Kidney epithelial cell (primary cell): Measurements from ENCODE around the gene SLC25A18. TPM values are rescaled to one million over a fixed set of nuclear protein-coding genes. Genes with fewer than 3 reads are reported as not detected.
"Not testable (repeated sequence)": the region's sequence is repeated elsewhere in the genome, so short reads cannot be mapped to it uniquely, and the experiment has no call there.

Experiments
- DNase-seq: peaks from one replicate; pipeline ENCODE4 v3.0.0-alpha.2; 2010; ENCODE audit warnings: low read depth
- H3K27me3 ChIP-seq: 2 replicates; pipeline ENCODE4 v1.6.0; 2011; ENCODE audit warnings: low read length; ENCODE audit not compliant: control insufficient read depth, insufficient read depth
- H3K36me3 ChIP-seq: 2 replicates; pipeline ENCODE4 v1.5.1; 2011; ENCODE audit warnings: low read length; ENCODE audit not compliant: control insufficient read depth, insufficient read depth
- H3K4me3 ChIP-seq: 2 replicates; pipeline ENCODE4 v1.5.1; 2011; ENCODE audit warnings: low read depth, mild to moderate bottlenecking, control low read depth, low read length
- CTCF ChIP-seq: IDR thresholded peaks from 2 replicates; pipeline ENCODE4 v1.5.1; 2011; ENCODE audit warnings: mild to moderate bottlenecking, moderate library complexity, low read length, control low read depth, inconsistent platforms; ENCODE audit not compliant: insufficient read depth, poor library complexity, severe bottlenecking
- total RNA-seq: library from RNA; depleted of rRNA; stranded (reverse); fragments of >200 nt; gene quantifications from 2 replicates; pipeline ENCODE4 v1.2.3, GENCODE V29; 2015

The SLC25A18 gene
- total RNA-seq, 1 donor from 2014 or later = 0.08 TPM

GRCh38 chr22:17633217-17633997 lies 70.1 kb downstream of the SLC25A18 start:
- no peaks in the 10 kb centered on the region for H3K27me3 ChIP-seq
- no peak for TF ChIP-seq CTCF
- DNase-seq = peak; percentile 79
- H3K4me3 ChIP-seq = no peak overlapping the region
- H3K36me3 ChIP-seq = no peaks in the 10 kb centered on the region

- no peak for DNase-seq
- TF ChIP-seq CTCF = no peak
- no peak overlapping the region for H3K4me3 ChIP-seq
- H3K36me3 ChIP-seq = no peaks in the 10 kb centered on the region
- no peaks in the 10 kb centered on the region for H3K27me3 ChIP-seq
These were observed 70.7 kb downstream of the SLC25A18 start for GRCh38 chr22:17633998-17634323.

- TF ChIP-seq CTCF = no peak
- DNase-seq = no peak
- H3K4me3 ChIP-seq = no peak overlapping the region
- H3K27me3 ChIP-seq = no peaks in the 10 kb centered on the region
- H3K36me3 ChIP-seq = no peaks in the 10 kb centered on the region
These were observed 71.4 kb downstream of the SLC25A18 start for GRCh38 chr22:17634696-17635095.

- not testable (repeated sequence) for H3K36me3 ChIP-seq, DNase-seq, H3K4me3 ChIP-seq, H3K27me3 ChIP-seq
These were observed 73.6 kb downstream of the SLC25A18 start for GRCh38 chr22:17636850-17637249.

GRCh38 chr22:17637490-17638181 lies 74.3 kb downstream of the SLC25A18 start:
- H3K4me3 ChIP-seq = peak overlapping the region; percentile 83
- H3K27me3 ChIP-seq = no peaks in the 10 kb centered on the region
- no peak for DNase-seq
- no peak for TF ChIP-seq CTCF
- no peaks in the 10 kb centered on the region for H3K36me3 ChIP-seq

DNA sequence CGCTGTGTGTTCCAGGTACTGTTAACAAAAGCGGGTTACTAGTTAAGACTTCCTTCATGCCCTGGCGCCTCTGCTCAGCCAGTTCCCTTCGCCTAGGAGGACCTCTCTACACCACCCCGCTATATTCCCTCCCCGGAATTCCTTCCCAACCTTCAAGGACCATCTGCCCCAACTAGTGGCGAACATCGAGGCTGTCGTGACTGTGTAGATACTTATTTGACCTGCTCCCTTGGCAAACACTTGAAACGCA lies 74.8 kb downstream of the SLC25A18 start:
- no peak for DNase-seq
- Histone ChIP-seq H3K27me3 (no peaks in the 10 kb centered on the region), H3K36me3 (no peaks in the 10 kb centered on the region), H3K4me3 (peak overlapping the region; percentile 83)
- no peak for TF ChIP-seq CTCF
